ENCODE results near the gene PHLDA3. TPM values are rescaled to one million over a fixed set of nuclear protein-coding genes. Genes with fewer than 3 reads are reported as not detected.

The PHLDA3 gene
- total RNA-seq, 1 donor from 2014 or later = 150 TPM

DNA sequence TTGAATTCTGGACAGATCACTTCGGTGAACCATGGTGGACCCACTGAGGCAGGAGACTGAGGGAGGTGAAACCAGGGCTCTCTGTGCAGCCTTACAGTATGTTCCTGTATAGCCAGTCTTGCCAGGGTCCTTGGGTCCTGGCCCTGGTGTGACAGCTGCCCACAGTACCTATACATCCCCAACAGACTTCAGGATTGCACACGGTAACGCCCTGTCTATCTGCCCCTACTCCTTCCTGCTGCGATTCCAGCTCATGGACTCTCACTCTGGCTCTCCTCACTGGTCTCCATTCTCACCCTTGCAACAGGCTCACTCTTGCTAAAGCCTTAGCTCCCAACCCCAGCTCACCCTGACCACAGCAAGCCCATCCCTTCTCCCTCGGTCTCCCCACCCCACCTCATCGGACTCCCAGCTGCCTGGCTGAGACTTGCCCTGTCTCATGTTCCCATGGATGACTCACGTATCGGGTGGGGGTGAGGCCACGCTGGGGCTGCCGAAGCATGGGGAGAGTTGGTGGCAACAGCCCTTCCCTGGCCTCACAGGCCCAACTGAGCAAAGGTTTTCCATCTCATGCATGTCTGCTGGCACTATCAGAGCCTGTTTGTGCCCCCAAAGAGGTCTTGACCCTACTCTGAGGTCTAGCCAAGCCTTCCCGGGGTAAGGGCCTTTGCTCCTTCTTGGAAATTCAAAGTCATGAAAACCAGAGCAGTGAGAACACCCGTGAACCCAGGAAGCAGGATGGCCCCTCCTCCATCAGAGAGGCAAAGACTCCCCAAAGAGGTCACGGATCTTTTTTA, 7.1 kb downstream of the PHLDA3 start:
- Histone ChIP-seq H2AFZ (ENCODE audit: low read depth, low read length) (no peak overlapping the region), H3K9ac (ENCODE audit: low read length) (peak overlapping the region; percentile 87), H4K20me1 (ENCODE audit: insufficient read depth, low read length) (peaks cover 20% of the 10 kb centered on the region), H3K27ac (ENCODE audit: low read depth, low read length) (peak overlapping the region; percentile 99), H3K36me3 (ENCODE audit: insufficient read depth, low read length) (peaks cover 13% of the 10 kb centered on the region), H3K79me2 (ENCODE audit: insufficient read depth, low read length) (peaks cover 28% of the 10 kb centered on the region), H3K27me3 (ENCODE audit: insufficient read depth, low read length) (no peaks in the 10 kb centered on the region), H3K4me3 (ENCODE audit: insufficient read depth, low read depth, low read length) (peak overlapping the region; percentile 26), H3K4me2 (ENCODE audit: low read length) (peak overlapping the region; percentile 80), H3K9me3 (ENCODE audit: insufficient read depth, low read depth, low read length) (no peaks in the 10 kb centered on the region), H3K4me1 (ENCODE audit: insufficient read depth, low read length) (peaks cover 64% of the 10 kb centered on the region)
- Mint-ChIP-seq H3K4me3 (ENCODE audit: unreplicated experiment) (peak overlapping the region; percentile 62), H3K4me1 (ENCODE audit: low read depth, unreplicated experiment) (peaks cover 66% of the 10 kb centered on the region), H3K9me3 (ENCODE audit: unreplicated experiment) (no peaks in the 10 kb centered on the region), H3K27me3 (ENCODE audit: low read depth, unreplicated experiment) (no peaks in the 10 kb centered on the region), H3K36me3 (ENCODE audit: low read depth, unreplicated experiment) (peaks cover 10% of the 10 kb centered on the region), H3K27ac (ENCODE audit: unreplicated experiment) (peak overlapping the region; percentile 97)
- TF ChIP-seq EZH2 (IDR thresholded peaks at IDR 0.05; ENCODE audit: insufficient read depth, low read length) = no peak
- TF ChIP-seq, protein P1, sequence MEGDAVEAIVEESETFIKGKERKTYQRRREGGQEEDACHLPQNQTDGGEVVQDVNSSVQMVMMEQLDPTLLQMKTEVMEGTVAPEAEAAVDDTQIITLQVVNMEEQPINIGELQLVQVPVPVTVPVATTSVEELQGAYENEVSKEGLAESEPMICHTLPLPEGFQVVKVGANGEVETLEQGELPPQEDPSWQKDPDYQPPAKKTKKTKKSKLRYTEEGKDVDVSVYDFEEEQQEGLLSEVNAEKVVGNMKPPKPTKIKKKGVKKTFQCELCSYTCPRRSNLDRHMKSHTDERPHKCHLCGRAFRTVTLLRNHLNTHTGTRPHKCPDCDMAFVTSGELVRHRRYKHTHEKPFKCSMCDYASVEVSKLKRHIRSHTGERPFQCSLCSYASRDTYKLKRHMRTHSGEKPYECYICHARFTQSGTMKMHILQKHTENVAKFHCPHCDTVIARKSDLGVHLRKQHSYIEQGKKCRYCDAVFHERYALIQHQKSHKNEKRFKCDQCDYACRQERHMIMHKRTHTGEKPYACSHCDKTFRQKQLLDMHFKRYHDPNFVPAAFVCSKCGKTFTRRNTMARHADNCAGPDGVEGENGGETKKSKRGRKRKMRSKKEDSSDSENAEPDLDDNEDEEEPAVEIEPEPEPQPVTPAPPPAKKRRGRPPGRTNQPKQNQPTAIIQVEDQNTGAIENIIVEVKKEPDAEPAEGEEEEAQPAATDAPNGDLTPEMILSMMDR (IDR thresholded peaks at IDR 0.05; ENCODE audit: insufficient read depth, low read depth, low read length) = no peak
- DNase-seq (ENCODE audit: low read depth) (peak; percentile 99), FAIRE-seq (no peak)

DNA sequence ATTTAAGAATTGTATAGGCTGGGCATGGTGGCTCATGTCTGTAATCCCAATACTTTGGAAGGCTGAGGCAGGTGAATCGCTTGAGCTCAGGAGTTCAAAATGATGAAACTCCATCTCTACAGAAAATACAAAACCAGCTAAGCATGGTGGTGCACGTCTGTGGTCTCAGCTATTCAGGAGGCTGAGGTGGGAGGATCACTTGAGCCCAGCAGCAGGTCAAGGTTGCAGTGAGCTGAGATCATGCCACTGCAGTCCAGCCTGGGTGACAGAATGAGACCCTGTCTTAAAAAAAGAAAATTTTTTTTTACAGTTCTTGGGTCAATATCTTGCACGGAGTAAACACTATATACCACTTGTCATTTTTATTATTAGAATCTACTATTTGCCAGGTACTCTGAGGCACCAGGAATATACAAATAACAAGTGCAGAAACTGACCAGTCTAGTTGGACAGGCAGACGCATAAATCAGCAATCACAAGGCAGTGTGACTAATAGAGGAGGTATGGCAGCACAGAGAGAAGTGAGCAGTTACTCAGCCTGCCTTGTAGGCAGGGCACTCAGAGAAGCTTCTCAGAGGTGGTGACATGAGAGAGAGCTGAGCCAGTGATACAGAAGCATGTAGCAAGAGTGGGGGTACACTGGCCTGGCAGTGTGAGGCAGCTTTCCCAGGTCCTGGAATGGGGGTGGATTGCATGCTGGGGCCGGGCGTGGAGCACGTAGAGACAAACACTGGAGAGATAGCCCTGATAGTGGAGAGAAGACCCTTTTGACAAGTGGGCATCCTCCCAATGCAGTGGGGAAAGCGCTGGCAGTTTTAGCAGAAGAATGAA, 8.0 kb downstream of the PHLDA3 start:
- peak overlapping the region; percentile 99 for H3K27ac ChIP-seq (ENCODE audit: low read depth, low read length)
- peaks cover 71% of the 10 kb centered on the region for H3K4me1 Mint-ChIP-seq (ENCODE audit: low read depth, unreplicated experiment)
- peak overlapping the region; percentile 80 for H3K4me2 ChIP-seq (ENCODE audit: low read length)
- no peaks in the 10 kb centered on the region for H3K27me3 ChIP-seq (ENCODE audit: insufficient read depth, low read length)
- DNase-seq (ENCODE audit: low read depth) (peak; percentile 97), FAIRE-seq (peak; percentile 98)
- peaks cover 20% of the 10 kb centered on the region for H3K79me2 ChIP-seq (ENCODE audit: insufficient read depth, low read length)
- H3K4me1 ChIP-seq (ENCODE audit: insufficient read depth, low read length) = peaks cover 64% of the 10 kb centered on the region
- no peaks in the 10 kb centered on the region for H3K9me3 ChIP-seq (ENCODE audit: insufficient read depth, low read depth, low read length)
- H3K36me3 ChIP-seq (ENCODE audit: insufficient read depth, low read length) = peaks cover 13% of the 10 kb centered on the region
- H3K27me3 Mint-ChIP-seq (ENCODE audit: low read depth, unreplicated experiment) = no peaks in the 10 kb centered on the region
- H3K4me3 ChIP-seq (ENCODE audit: insufficient read depth, low read depth, low read length) = peak overlapping the region; percentile 26
- H3K9me3 Mint-ChIP-seq (ENCODE audit: unreplicated experiment) = no peaks in the 10 kb centered on the region
- H2AFZ ChIP-seq (ENCODE audit: low read depth, low read length) = no peak overlapping the region
- peak overlapping the region; percentile 87 for H3K9ac ChIP-seq (ENCODE audit: low read length)
- peaks cover 12% of the 10 kb centered on the region for H4K20me1 ChIP-seq (ENCODE audit: insufficient read depth, low read length)
- H3K27ac Mint-ChIP-seq (ENCODE audit: unreplicated experiment) = peak overlapping the region; percentile 97
- peaks cover 5% of the 10 kb centered on the region for H3K36me3 Mint-ChIP-seq (ENCODE audit: low read depth, unreplicated experiment)
- H3K4me3 Mint-ChIP-seq (ENCODE audit: unreplicated experiment) = peak overlapping the region; percentile 62
- TF ChIP-seq, protein P1 (IDR thresholded peaks at IDR 0.05; ENCODE audit: insufficient read depth, low read depth, low read length) = no peak
- TF ChIP-seq EZH2 (IDR thresholded peaks at IDR 0.05; ENCODE audit: insufficient read depth, low read length) = no peak

All from astrocyte (in vitro differentiated cells and primary cell).